Measurements from ENCODE around the gene DVL1.

The DVL1 gene

DNA sequence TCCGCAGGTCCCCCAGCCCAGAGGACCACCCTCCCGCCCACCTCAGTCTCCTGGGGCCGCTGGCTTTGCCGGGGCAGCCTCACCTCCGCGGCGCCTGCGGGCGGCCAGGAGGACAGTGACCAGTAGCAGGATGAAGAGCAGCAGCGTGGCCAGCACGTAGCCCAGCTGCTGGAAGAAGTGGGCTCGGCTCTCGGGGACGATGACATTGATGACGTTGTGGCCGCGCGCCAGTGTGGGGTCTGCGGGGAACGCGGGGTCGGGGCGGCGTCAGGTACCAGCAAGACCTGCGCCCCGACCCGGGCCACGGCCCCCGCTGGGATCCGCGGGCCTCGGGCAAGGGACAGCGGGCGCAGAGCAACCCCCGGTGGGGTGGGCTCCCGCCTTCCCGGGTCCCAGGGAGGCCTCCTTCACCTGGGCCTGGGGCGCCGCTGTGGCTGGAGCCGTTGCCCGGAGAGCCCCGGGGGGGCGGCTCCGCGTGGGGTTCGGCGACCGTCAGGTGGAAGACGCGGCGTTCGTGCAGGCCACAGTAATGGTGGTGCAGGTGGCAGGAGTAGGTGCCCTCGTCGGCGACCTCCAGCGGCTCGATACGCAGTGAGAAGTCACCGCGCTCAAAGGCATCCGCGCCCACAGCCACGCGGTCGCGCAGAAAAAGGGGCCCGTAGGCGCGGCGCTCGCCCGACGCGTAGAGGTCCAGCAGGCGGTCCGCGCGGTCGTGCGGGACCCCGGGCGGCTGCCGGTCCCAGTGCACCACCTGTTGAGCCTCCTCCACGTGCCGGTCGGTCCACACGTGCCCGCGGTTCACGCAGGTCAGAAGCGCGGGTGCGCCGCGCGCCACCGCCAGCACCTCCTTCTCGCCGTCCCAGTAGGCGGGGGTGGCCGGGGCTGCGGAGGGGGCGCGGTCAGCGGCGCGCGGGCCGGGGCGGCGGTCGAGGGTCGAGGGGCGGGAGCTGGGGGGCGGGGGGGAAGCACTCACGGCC lies 5.3 kb upstream of the DVL1 start:
- no peak for DNase-seq

DNA sequence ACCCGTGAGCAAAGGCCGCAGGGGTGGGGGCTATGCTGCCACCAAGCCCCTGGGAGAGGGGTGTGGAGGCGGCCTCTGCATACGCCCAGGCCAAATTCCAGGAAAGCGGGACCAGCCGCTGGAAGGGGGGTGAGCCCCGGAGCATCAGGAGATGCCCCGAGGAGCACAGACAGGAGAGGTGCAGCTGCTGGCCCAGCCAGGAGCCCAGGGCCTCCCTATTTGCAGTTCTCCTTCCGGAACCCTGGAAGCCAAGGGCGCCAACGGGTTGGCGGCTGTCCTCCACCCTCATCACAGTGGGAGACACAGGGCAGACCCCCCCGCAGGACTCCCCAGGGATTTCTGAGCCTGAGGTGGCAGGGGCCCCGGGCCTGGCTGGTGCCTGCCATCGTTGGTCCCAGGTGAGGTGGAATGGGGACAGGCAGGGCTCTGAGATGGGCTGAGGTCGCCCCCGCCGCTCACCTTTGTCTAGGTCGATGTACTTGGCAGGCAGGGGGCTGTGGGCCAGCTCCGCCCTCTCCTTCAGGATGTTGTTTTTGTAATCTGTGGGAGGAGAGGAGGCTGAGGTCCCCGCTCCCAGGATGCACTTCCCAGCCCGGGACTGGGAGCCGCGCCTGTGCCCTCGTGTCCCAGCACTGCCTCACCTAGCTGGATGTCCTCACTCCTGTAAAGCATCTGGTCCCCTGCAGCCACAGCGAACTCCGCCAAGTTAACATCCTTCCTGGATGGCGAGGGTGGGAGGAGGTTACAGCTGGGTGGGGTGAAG lies 4.4 kb upstream of the DVL1 start:
- no peak for DNase-seq

DNA sequence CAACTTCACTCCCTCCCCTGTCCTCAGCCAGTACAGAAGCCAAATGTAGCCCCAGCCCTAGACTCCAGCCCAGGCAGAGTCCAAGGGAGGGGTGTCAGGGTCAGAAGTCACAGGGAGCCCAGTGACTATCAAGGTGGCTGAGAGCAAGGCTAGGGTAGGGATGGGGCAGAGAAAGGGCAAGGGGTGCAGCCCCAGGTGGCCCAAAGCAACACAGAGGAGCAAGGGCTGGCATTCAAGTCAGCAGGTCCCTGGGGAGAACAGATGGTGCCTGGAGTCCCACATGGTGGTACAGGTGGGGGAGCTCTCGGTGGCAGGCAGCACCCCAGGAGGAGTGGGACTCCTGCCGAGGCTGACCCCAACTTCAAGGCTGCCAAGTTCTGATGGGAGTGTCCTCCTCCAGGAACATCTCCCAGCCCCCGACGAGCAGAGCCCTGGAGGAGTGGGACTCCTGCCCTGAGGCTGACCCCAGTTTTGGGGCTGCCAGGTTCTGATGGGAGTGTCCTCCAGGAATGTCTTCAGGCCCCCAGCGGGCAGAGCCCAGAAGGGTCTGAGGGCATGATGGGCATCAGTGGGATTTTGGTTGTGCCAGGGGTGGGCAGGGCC lies 3.7 kb upstream of the DVL1 start:
- no peak for DNase-seq

DNA sequence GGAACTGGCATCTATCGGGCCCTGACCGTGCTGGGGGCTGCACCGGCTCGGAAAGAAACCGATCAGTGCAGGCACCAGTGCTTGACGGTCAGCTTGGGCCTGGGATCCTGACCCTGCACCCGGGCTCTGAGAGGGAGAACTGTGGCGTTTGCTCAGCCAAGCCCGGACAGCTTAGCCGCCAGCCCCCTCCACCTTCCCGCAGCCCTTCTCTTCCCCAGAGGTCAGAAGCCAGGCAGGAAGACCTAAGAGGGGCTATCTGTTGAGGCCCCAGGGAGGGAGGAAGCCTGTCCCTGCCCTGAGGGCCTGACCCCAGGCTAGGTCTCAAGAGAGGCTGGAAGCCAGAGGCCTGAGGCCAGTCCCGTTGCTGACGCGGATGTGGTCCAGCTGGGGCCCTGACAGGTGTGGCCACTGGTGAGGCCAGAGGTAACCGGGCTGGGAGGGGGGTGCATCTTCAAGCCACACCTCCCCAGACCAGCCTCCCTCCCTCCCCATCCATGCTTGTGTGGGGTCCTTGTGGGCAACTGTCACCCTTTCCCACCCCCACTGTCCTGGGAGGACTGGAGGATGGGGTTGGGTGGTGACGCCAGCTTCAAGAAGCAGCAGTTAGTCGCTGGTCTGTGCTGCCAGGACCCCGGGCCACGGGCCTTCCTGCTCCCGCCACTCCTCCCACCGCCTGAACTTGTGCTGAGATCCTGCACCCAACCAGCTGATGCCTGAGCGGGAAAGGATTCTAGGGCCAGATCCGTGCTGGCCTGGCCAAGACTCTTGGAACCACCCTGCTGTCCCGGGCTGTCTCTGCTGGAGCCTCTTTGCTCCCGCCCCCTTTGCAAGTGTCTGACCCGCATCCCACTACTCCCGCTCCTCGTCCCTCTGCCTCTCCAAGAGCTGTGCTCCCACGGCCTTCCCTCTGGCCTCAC lies 2.6 kb upstream of the DVL1 start:
- DNase-seq, result no peak

DNA sequence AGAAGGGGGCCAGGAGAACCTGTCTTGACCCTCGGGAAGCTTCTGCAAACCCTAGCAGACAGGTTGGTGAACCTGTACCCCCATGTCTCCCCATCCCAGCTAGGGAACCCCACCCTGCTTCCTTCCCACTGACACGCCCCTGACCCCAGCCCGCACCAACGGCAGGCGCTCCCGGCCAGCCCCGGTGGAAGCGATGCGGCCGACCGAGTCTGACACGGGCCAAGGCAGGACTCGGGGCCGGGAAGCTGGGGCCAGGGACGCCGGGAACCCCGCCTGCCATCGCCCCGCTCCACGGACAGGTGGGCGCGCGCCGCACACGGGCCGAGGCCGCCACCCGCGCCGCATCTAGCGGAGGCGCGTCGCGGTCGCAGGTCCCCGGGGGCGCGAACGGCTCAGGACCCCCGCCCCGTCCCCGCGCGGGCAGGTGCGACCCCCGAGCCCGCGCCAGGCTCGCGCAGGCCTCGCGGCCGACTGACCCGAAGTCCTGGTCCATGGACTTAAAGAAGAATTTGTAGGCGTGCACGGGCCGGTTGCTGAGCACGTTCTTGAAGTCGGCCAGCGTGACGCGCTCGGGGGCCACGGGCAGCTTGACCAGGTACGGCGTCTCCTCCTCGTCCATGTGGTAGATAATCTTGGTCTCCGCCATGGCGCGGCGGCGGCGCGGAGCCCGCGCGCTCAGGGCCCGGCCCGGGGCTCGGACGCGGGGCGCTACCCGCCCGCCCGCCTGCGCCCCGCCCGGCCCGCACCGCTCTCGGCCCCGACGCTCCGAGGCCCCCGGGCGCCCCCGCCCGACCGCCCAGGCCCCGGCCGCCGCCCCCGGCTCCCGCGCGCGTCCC lies 580 bp downstream of the DVL1 start:
- DNase-seq, result no peak

DNA sequence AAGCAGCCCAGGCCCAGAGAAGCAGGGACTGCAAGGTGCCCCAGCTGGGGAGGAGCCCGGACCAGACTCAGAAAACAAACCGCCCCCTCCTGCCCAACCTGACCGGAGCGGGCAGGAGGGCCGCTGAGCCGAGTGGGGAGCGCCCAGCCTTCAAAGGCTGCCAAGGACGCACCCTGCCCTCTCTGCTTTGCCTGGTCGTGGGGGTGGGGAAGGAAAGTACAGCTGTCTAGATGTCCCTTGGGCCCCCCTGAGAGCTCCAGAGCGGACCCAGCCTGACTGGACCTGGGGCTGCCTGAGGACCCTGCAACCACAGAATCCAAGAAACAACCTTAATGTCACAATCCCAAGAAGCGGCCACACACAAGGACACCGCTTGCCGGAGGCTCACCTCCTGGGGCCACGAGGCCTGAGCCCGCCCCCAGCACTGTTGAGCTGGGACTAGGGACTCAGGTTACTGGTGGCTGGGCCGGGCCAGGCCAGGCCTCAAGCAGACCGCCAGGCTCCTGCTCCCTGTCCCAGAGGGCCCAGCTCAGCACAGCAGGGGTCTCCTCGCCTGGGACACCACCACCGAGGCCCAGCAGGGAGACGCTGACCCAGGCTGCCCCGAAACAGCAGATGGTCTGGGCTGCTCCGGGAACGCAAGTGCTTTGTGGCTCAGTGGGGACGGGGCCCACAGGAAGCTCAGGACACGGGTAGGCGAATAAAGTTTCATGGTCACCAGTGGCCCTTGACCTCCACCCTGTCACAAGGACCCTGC lies 1.4 kb downstream of the DVL1 start:
- DNase-seq, result no peak

DNA sequence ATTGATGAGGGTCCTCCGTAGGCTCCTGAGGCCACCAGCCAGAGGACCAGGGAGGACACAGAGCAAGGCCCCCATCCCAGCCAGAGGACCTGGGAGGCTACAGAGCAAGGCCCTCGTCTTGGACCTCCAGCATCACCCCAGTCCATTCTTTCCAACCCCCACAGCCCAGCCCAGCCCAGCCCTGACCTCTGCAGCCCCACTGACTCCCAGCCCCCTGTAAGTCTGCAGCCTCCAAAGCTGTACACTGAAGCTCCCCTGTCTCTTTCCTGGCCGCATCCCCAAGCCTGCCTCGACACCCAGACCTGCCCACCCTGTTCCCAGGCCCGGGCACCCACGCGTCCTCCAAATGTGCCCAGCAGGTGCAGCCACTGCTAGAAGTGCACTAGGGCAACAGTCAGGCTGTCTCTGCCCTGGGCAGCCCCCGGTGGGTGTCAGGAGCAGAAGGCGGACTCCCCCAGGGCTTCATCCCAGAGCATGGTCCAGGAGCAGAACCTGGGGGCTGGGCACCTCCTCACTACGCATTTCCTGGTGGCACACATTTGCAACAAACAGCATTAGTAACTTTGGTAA lies 2.1 kb downstream of the DVL1 start:
- DNase-seq, result no peak

DNA sequence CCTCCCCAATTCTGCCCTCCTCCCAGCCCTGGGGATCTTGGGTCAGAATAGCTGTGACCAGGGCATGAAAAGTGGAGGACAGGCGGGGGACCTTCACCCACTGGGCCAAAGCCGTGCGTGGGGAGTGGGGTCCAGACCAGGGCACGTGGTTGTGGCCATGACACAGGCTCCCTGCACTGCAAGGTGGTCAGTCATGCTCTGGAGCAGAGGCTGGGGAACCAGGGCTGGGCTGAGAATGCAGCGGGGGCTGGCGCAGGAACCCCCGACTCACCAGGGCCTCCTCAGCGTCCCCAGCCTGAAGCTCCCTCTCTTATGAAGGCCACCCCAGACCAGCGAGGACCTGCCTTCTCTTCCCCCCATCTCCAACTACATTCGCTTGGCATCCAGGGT lies 2.7 kb downstream of the DVL1 start:
- DNase-seq, result no peak

DNA sequence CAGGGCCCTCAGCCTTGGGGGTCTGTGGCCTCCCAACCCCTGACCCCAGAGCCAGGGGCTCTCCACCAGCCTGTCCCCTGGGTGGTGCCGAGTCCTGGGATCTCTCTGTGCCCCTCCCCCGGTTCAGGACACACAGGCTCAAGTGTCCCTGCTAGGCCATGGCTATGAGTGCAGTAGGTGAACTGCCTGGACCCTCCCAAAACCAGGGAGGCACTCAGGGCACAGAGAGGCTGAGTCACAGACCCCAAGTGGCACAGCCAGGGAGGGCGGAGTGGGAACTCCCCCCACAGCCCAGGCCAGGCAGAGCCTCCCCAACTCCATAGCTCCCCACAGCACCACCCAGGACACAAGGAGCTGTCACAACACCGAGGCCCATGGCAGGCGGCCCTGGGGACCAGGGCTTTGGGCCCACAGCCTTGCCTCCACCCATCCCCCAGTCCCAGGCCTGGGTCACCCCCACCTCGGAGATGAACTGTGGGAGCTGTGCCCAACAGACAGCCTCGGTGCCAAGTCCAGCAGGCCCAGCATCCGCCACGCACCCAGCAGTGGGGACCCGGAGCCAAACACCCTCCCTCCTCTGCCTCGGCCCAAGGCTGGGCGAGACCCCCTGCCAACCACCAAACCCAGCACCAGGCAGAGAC lies 3.2 kb downstream of the DVL1 start:
- no peak for DNase-seq

DNA sequence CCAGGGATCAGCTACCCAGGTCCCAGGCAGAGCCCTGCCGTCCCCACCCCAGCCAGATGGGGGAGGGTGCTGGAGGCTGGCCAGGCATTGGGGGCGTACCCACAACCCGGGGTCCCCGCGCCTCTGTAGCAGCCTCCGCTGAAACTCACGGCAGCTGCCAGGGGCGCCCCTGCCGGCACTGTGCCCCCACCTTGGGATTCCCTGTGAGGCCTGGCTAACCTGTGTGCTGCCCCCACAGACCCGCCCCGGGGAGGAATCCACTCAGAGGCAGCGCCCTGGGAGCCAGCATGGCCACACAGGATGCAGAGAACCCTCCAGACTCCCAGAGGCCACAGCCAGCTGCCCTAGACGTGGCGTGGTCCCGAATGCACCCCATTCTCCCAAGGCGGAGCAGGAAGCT lies 3.8 kb downstream of the DVL1 start:
- DNase-seq, result no peak

DNA sequence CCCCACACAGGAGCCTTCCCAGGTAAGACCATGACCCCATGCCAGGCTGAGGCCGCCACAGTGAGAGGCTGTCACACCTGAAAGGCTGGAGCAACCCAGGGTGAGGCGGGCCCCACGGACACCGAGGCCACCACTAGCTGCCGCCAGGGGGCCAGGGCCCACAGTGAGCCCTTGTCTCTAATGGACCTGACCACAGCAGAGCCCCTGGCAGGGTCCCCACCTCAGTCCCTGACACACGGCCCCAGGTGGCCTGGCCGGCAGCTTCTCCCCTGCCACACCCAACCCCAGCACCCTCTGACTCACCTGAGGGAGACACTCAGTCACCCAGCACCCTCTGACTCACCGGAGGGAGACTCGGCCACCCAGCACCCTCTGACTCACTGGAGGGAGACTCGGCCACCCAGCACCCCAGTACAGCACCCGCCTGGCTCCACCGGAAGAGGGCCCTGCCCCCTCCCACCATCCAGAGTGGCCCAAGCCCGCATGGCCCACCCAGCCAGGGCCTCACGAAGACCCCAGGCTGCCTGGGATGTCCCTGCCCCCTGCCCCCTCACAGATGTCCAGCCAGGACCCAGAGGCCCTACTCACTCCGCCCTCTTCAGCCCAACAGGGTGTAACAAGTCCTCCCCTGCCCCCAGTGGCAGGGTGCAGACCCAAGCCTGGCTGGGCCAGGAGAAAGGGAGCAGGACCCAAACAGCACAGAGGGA lies 4.4 kb downstream of the DVL1 start:
- DNase-seq, result peak; percentile 74

DNA sequence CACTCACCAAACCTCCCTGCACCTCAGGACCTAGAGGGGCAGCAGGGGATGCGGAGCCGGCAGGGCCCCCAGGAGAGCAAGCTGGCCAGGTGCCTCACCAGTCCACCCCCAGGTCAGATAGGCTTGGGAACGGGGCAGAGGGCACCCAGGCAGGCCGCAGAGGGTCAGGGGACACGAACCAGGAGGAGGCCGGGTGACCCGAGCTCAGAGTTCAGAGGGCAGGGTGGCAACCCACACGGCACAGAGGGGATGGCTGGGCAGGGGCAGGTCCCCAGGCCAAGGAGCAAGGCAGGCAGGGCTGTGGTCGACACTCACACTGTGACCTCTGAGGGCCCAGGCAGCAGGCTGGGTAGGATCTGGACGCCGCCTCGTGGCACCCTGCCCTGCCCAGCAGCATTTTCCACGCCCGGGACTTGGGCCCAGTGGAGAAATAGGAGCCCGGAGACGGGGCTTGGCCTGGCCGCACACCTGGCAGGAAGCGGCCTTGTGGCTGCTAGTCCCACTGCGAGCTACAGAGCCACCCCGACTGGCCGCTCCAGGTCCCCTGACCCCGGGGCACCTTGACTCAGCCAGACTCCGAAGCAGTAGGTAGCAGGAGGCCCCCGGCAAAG lies 5.3 kb downstream of the DVL1 start:
- DNase-seq, result no peak

DNA sequence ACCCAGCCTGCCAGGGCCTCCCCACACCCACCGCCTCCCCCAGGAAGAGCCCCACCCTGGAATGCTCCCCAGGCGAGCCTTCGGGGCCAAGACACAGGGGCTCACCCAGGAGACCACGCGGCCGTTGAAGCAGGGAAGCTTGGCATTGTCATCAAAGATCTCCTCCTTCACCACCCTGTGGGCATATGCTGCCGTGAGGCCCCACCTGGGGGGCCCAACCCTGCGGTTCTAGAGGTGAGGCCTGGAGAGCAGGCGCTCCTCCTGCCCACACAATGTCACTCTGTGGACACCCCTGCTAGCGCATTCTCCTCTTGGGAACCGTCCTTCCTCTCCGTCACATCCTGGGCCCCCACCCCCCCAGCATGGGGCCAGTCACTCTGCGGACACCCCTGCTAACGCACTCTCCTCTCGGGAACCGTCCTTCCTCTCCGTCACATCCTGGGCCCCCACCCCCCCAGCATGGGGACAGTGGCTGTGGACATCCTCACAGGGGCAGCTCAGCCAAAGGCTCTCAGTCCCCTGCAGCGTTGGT lies 6.6 kb downstream of the DVL1 start:
- no peak for DNase-seq

DNA sequence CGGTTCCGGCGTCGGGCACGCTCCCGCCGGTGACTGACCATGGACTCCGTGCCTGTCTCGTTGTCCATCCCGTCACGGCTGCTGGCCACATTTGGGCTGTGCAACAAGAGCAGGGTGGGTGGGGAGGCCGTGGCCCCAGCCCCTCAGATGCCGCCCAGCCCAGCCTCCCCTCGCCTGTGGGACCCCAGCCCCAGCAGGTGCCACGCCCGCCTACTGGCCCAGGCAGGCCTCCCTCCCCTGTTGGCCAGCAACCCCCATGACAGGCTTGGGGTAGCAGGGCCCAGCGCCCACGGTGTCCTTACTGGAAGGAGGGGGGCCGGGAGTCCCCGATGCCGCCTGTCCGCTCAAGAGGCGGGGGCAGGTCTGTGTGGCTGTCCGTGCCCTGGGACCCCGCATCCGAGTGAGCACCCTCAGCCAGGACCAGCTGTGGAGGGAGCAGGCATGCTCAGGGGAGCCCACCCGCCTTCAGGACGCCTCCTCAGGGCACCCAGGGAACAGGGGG lies 7.1 kb downstream of the DVL1 start:
- no peak for DNase-seq

DNA sequence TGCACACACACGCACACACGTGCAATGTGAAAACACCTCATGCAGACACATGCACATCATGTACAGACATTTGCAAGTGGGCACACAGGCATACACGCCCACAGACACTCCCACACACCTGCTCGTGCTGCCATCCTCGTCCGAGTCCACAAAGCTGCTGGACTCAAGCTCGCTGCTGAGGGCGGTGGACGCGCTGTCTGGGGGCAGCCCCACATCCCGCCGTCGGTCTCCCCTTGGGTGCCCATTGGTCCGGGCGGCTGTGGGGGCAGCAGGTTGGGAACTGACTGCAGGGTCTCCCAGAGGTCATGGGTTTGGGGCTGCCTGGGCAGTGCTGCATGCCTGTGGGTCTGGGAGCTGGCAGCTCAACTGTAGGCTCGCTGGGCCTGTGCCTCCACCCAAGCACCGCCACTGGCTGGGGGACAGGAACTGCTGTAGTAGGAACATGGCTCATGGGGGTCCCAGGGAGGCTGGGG lies 7.6 kb downstream of the DVL1 start:
- DNase-seq, result no peak

DNA sequence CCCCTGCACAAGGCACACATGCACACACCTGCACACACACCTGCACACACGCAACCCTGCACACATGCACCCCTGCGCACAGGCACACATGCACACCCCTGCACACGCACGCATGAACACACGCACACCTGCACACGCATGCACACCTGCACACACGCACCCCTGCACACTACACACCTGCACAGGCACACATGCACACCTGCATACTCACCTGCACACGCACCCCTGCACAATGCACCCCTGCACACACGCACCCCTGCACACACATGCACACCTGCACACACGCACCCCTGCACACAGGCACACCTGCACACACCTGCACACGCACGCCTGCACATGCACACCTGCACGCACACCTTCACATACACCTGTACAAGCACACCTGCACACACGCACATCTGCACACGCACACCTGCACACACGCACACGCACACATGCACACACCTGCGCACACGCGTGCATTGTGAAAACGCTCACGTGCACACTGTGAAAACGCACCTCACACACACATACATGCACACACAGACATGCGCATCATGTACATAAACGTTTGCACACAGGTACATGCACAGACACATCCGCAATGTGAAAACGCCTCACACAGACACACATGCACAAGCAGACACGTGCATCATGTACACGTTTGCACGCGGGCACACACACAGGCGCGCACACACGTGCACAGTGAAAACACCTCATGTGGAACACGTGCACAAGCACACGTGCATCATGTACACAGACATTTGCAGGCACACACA lies 8.2 kb downstream of the DVL1 start:
- DNase-seq, result no peak

DNA sequence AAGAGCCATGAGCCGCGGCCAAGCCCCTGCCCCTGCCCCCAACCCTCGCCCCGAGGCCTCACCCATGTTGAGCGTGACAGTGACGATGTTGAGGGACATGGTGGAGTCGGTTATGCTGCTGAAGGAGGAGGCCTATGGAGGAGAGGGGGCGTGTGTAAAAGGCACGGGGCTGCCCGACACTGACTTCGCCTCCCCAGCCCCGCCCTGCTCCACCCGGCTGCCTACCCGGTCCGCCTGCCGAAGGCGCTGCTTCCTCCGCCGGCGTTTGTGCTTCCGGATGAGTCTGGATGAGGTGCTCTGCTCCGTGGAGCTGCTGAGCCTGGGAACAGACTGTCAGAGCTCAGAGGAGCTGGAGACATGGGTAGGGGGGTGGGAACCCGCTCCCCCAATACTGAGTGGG lies 9.0 kb downstream of the DVL1 start:
- DNase-seq, result no peak
